Limb (tissue), 2 donors: ENCODE results near the gene AMIGO3.
A peak's percentile ranks its signal among the peaks of the same experiment; 100 is the strongest.

Source experiments
- DNase-seq, 2 donors: peaks; one replicate each; pipeline ENCODE4 v3.0.0-alpha.2; 2016; ENCODE audit errors: extremely low spot score in 2 of 2

The AMIGO3 gene

DNA sequence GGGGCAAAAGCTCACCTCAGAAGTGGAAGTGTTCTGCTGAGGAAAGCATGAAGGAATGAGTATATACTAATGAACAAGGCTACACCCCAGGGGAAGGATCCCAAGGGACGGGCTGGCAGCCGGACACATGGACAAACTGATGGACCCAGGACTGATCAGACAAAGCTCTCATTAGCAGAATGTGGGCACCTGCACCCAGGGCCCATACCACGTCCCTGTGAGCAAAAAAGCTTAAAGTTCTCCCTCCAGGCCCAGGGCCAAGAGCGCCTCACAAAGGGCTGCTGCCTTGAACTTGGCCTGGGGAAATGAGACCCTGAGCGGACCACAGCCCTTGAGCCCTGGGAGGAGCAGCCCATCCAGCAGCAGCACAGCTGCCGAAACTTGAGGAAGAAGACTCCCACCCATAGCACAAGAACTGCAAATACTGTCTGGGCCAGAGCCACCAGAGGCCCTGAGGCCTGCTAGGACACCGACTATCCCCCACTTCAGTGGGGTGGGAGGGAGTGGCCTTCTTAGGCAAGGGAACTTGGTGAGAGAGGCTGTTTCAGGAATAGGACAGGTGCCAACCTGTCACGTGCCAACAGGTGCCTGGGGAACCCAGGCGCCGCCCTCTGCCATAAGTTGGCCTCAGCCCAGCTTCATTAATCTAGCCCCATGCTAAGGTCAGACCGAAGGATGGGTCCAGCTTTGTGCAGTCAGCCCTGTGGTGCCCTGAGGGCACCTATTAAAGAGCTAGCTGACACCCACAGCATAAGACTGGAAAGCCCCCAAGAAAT lies 6.6 kb upstream of the AMIGO3 start:
- no peak for DNase-seq

DNA sequence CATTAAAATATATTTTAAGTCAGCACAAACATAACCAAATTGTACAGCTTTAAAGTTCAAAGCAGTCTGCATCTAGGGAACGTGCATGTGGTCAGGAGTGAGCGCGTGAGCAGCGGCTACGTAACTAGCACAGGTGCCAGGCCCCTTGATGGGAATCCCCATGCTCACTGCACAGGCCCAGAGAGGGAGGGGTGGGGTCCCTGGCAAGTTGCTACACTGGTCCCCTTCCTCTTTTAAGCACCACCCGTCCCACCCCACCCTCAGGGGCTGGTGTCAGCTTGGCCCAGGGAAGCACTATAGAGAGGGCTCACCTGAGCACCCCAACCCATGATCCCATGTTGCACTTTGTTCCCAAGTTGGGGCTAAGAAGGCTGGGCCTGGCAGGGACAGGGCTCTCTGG lies 5.1 kb upstream of the AMIGO3 start:
- peak in 1 of 2 donors; percentile 45 for DNase-seq

DNA sequence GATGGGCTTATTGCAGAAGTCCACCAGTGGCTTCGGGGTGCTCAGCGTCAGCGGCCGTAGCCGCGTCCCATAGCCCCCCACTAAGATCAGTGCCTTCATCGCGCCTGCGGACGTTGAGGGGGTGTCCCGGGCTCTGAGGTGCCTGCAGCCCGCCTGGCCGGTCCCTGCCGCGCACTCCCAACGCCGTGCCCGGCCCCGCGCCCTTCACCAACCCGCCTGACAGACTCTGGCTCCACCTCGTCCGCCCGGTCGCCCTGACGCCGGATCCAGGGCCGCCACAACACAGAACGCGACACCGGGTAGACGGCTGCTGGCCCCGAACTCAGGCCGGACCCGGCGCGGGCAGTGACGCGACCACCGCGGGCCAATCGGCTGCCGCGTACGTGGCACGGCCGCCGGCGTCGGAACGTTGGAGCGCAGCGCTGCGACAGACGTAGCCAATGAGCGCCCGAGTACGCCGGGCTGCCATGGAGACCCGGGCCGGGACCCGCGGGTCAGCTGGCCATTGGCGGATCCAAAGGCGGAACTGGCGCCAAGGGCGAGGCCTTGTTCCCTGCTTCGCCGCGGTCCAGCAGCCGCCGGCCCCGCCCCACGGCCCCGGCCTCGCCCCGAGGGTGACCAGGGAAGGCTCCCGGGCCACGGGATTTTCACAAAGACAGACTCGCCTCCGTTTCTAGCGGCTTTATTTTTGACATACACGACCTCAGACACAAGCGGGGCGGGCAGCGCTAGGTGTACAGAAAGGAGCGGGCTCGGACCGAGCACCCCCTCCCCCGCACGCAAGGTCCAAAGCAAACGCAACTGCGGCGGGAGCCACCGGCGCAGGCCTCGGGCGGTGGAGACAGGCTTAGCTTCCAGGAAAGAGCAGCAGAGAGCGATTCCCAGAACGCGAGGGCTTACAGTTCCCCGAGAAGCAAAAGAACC lies 4.4 kb upstream of the AMIGO3 start, which contains the start of gene GMPPB:
TSS of gene GMPPB (minus strand) at position 324 of the 924 bp plus-strand sequence. CDS start at position 99, 225 bp downstream.
- DNase-seq, result peak; percentile 96 to 97

DNA sequence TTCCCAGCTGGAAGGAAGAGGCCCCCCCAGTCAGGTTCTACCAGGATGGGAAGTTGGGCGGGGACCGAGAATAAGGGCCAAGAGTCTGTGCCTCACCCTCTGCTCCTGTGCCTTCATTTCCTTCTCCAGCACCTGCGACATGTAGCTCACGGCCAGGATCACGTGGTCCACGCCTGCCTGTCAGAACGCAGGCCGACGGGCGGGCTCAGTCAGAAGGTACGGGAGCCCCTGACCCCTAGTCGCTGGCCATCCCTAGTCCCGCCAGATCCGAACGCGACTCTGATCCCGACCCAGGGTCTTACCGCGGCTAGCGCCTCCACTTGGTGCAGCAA lies 3.8 kb upstream of the AMIGO3 start:
- DNase-seq, result no peak

DNA sequence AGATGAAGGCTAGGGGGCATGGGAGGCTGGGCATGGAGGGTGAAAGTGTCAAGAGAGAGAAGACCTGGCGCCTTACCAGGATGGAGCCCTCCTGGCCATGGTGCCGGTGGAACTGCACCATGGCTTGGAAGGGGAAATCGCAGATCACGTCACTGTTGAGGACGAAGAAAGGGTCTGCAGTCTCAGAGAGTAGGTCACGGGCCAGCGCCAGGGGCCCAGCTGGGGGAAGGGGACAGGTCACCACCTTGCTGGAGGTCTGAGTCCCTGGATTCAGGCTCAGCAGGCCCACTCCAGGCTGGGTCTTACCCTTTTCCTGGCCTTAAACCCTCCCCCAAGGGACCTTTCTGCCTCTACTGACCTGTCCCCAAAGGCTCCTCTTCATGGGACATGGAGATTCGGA lies 3.4 kb upstream of the AMIGO3 start:
- DNase-seq, result peak in 1 of 2 donors; percentile 38

DNA sequence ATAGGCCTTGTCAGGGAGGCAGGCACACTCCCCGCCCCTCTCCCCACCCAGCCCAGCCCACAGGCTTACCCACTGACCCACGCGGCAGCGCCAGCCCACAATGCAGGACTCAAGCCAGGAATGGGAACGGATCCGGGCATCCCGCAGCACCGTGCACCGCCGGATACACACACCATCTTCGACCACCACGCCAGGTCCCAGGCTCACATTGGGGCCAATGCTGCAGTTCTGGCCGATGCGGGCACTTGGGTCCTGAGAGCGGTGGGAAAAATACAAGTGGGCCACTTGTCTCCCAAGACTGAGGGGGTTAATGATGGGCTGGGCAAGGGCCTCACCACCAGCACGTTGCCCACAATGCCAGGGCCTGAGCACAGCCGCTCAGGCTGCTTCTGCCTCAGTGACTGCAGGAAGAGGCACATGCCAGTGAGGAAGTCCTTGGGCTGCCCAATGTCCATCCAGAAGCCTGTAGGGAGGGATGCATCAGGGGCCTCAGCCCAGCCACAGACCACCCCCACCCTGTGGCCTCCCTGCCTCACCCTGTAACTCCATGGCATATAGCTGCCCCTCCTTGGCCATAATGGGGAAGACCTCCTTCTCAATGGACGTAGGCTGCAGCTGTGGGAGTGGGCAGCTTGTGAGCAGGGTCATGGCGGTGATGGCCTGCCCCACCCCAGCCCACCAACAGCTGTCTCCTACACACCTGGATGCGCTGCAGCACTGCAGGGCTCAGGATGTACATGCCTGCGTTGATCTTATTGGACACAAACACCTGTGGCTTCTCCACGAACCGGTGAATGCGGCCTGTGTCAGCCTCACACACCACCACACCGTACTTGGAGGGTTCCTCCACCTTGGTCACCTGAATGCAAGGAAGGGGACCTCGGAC lies 2.7 kb upstream of the AMIGO3 start:
- no peak for DNase-seq

DNA sequence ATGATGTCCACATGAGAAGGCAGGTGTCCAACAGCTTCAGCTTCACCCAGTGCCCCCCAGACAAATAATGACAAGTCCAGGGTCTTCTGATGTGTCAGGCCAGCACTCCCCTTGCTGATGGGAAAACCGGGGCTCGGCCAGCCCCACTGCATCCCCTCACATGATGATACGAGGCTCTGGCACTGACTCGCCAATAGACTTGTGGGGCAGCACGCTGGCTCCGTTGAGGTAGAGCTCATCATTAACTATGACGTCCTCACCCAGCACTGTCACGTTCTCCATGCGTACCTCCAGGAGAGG lies 2.1 kb upstream of the AMIGO3 start:
- no peak for DNase-seq

DNA sequence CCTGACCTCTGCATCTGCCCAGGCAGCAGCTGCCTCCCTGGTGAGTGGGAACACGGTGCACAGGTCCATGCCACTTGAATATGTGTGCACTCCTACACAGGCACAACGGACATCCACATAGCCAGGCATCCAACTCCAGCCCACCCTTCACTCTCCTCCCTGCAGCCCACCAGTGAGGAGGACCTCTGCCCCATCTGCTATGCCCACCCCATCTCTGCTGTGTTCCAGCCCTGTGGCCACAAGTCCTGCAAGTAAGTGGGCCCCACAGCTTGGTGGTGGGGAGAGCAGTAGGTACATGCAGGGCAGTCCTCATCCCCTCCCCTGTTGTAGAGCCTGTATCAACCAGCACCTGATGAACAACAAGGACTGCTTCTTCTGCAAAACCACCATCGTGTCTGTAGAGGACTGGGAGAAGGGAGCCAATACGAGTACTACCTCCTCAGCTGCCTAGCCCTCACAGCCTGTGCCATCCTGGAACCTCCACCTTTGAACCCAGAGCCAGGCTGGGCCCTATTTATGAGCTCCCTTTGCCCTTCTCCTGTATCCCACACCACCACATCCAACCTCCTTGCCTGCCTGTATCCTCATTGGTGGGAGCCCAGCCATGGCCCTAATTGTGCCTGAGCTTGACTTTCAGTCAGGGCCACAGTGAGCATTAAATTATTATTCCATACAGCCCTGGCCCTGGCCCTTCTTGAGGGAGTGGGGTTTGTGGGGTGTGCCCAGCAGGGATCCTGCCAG lies 1.5 kb upstream of the AMIGO3 start:
- DNase-seq, result no peak

DNA sequence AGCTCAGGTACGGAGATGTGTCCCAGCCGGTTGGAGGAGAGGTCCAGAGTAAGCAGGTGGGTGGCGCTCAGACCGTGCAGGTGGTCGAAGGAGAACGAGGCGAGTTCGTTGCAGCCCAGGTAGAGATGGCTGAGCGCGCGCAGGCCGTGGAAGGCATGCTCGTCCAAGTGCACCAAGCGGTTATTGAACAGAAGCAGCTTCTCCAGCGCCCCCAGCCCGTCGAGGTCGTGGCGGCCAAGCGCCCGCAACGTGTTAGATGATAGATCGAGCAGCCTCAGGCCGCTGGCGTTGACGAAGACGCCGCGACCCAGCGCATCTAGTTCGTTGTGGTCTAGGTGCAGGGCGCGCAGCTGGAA lies 648 bp downstream of the AMIGO3 start:
- no peak for DNase-seq

DNA sequence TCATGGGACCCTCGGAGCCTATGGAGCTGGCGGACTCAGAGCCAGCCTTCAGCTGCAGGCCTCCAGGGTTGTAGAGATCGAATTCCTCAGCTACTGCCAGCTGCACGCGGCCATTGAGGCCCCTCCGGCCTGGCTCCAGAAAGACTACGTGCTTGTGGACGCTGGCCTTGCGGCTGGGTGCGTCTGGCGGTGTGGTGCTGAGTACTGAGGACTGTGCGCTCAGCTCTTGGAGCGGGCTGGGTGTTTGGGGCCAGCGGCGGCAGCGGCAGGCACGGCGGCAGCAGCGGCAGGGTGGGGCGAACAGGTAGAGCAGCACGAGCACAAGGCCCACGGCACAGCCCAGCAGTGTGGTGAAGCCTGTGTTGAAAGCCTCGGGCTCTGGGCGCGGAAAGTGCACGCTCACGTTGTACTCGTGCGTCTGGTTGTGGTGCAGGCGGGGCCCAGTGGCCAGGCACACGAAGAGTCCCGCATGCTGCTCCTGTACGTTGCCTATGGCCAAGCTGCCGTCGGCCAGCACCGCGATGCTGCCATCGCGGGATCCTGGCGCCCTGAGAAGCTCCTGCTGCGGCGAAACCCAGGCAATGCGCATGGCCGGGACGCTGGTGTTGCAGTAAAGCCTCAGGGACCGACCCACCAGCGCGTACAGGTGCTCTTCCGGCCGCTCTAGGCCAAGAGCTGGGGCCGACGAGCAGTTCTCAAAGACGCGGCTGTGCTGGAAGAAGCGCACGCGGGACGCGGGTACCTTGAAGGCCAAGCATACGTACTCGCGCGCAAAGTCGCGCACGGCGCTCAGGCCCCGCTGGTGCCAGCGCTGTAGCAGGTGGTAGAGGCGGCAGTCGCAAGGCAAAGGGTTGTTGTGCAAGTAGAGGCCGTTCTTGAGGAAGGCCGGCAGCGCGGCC lies 1.3 kb downstream of the AMIGO3 start:
- no peak for DNase-seq

DNA sequence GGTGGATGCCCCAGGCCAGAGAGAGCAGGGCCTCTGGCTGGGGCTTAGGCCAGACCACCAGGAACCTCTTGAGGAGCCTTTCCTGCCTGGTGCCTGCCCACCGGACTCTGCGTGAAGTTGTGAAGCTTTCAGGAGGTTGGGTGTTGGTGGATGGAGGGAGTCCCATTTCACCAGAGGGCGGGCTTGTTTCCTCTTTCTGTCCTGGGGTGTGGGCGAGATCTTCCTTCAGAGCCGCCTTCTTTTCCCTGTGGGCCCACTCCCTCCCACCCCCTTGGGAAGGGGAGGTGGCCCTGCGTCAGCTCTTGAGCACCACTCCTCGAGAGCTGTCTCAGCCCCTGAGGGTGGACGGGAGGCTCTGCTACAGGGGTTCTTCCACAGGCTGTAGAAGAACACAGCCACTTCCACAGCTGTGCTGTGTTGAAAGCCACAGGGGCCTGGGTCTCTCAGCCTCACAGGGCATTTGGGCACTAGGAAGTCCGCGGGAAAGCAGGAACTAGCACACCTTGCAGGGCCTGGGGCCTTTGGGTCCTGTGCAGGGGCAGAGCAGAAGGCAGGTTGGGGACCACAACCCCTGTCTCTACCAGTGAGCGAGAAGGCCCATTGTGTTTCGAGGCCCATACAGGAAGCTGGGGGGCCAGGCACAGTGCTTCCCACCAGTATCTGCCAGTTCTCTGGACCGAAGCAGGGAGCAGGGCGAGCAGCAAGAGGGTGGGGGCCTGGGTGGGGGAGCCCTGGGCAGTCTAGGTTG lies 2.1 kb downstream of the AMIGO3 start:
- no peak for DNase-seq

DNA sequence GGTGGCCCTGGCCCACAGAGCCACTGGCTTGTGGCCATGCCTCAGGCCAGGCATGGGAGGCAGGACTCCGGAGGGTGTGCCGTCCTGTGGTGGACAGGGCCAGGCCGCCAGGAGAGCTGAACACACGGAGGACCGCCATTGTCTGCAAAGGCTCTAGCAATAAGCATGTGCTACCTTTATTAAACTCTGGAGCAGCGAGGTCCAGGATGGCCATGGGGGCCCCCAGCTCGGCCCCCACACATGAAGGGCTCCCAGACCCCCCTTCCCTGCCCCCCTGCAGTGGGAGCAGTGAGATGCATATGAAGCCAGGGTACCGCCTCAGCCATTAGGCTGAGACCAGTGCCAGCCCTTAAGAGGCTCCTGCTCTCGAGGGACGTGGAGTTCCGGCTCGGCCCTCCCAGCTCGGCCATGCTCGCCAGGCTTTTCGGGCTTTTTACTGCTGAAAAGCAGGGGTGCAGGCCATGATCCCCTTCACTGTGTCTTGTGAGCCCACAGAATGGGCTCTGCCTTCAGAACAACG lies 2.7 kb downstream of the AMIGO3 start:
- no peak for DNase-seq

DNA sequence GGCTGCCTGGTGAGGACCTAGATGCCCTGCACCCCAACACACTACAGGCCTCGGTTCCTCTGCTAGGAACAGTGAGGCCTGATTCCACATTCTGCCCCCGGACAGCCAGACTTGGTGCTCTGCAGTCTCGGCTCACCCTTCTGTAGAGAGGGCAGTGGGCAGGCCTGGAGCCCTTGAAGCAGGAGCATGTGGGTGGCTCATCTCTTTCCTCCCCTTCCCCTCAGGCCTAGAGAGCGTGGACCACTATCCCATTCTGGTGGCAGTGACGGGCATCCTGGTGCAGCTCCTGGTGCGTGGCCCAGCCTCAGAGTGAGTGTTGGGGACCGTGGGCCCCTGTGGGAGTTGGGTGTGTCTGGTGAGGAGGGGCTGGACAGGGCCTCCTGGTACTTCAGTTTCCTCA lies 3.3 kb downstream of the AMIGO3 start:
- DNase-seq, result no peak

DNA sequence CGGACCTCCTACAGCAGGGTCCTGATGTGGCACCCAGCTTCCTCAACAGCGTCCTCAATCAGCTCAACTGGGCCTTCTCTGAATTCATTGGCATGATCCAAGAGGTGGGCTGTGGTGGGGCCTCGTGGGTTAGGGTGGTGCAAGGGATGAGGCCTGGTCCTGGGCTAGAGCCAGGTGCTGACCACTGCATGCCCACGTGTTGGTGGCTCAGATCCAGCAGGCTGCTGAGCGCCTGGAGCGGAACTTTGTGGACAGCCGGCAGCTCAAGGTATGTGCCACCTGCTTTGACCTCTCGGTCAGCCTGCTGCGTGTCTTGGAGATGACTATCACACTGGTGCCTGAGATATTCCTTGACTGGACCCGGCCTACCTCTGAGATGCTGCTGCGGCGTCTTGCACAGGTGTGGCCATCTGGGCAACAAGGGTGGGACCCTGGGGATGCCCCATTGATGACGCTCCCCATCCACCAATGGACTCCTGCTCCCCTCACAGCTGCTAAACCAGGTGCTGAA lies 3.8 kb downstream of the AMIGO3 start:
- DNase-seq, result peak in 1 of 2 donors; percentile 27

DNA sequence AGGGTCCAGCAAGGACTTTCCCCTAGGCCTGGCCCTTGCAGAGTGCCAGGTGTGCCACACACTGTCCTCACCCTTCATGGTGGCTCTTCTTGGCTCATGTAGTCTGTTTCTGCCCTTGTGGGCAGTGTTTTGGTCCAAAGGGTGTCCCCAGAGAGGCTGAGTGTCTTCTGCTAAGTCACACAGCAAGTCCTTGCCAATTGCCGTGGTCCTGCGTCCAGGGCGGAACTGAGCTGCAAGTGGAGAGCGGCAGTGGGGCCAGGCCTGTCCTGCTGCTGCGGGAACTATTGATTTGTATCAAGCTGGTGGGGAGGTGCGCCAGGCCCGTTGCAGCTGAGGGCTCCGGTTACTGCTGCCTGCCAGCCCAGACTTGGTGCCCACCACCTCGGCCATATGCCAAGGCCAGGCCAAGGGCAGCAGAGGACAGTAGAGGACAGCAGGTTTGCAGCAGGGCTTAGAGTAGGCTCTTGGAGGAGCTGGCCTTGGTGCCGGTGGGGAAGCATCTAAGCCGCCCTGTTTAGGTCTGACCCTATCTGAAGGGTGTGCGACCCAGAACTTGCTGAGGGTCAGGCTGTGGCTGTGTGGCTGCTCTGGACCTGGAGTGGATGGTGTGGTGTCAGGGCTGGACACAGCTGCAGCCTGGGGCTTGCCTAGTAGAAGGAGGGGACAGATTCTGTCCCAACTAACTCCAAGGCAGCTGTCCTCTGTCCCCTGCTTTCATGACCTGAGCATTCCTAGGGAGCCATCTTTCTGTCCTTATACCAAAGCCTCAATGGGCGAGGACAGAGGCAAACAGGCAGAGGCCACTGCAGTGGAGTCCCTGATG lies 4.5 kb downstream of the AMIGO3 start:
- DNase-seq, result no peak

DNA sequence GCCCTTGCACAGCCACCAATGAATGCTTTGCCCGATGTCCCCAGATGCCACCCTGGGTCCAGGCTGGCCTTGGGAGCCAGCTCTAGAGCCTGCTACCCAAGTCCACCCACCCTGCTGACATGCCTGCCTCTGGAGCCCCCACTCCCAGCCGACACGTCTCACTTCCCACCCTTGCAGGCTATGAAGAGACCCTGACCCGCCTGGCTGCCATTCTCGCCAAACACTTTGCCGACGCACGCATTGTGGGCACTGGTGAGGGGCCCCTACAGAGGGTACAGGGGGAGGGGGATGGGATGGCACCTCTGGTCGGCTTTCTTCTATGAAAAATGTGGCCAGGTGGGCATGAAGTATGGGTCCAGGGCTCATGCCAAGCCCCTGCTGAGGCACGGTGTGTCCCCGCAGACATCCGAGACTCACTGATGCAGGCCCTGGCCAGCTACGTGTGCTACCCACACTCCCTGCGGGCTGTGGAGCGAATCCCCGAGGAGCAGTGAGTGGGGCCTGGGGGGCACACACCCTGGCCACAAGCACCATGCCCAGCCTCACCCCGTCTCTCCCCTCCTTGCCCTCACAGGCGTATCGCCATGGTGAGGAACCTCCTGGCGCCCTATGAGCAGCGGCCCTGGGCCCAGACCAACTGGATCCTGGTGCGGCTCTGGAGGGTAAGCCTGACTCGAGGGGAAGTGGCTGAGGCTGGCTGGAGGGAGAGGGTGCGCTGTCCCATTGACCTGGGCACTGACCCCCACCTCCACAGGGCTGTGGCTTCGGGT lies 6.0 kb downstream of the AMIGO3 start:
- no peak for DNase-seq

DNA sequence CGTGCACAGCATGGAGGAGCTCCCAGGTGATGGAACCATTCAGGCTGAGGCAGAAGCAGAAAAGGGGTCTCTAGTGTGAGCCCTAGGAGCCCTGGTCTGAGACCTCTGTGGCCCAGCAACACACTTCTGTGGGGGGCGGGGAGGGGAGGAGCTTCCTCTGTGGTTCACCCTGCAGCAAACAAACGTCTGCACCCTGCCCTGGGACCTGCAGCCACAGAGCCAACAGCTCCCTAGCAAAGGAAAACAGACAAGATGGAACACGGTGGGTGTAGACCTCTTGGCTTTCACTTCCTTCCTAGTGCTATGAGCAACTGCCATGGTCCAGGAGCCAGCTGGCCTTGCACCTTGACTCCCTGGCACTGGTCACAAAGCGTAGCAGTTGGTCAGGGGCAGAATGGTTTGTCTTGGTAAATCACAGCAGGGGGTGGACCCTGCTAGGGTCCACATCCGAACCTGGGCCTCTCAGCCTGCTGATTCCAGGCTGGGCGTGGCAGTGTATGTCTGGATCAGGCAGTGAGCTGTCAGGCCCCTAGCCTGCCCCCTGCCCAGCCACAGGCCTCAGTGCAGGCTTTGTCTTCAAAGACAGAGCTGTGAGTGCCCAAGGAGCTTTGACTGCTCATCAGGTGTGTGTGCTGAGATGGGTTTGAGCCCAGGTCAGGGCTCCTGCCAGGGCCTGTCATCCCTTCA lies 6.7 kb downstream of the AMIGO3 start:
- peak in 1 of 2 donors; percentile 28 for DNase-seq
